PC-3 (cell line): ENCODE results near the gene CEP128. TPM values are rescaled to one million over a fixed set of nuclear protein-coding genes. Genes with fewer than 3 reads are reported as not detected.

Source experiments
- ATAC-seq: fragments of 200-7000 bp; cut with Tn5 transposase; 2 replicates; pipeline ENCODE4 v1.9.1; 2020; ENCODE audit warnings: mild to moderate bottlenecking, moderate library complexity
- BruUV-seq: library from RNA; stranded (reverse); fragments of 400-500 nt; replicated peaks from 2 replicates; lab custom pipeline; 2021; lab: Mats Ljungman, UMichigan
- CTCF ChIA-PET: fragments of 300-600 bp; sonication (Branson Sonifier 250); formaldehyde crosslinking; loops from one replicate; lab custom pipeline; 2022; ENCODE audit warnings: antibody characterized with exemption; lab: Charles Lee
- POLR2A ChIA-PET: fragments of 300-600 bp; sonication (Branson Sonifier 250); formaldehyde crosslinking; loops from one replicate; lab custom pipeline; 2022; ENCODE audit warnings: antibody characterized with exemption; ENCODE audit not compliant: unreplicated experiment; lab: Charles Lee
- DNase-seq: peaks from one replicate; pipeline ENCODE4 v3.0.0-alpha.2; 2015
- H2AFZ ChIP-seq: fragments of 300-600 bp; sonication (generic); 2 replicates; pipeline ENCODE4 v1.6.0; 2016; ENCODE audit warnings: antibody characterized with exemption, low read length
- H3F3A ChIP-seq: fragments of 300-600 bp; sonication (generic); one replicate; pipeline ENCODE4 v1.6.0; 2017; ENCODE audit warnings: antibody characterized with exemption, low read length, control low read depth, mild to moderate bottlenecking; ENCODE audit not compliant: unreplicated experiment
- H3K27ac ChIP-seq: fragments of 300-600 bp; sonication (generic); 2 replicates; pipeline ENCODE4 v1.5.1; 2016; ENCODE audit warnings: mild to moderate bottlenecking, low read length
- H3K27me3 ChIP-seq: fragments of 300-600 bp; sonication (generic); 2 replicates; pipeline ENCODE4 v1.6.1; 2016; ENCODE audit warnings: low read length, mixed read lengths
- H3K36me3 ChIP-seq: fragments of 300-600 bp; sonication (generic); 2 replicates; pipeline ENCODE4 v1.6.1; 2016; ENCODE audit warnings: low read depth, mixed run types, low read length, mixed read lengths
- H3K4me1 ChIP-seq: fragments of 300-600 bp; sonication (generic); 2 replicates; pipeline ENCODE4 v1.5.1; 2016; ENCODE audit warnings: low read length; ENCODE audit not compliant: insufficient read depth
- H3K4me2 ChIP-seq: fragments of 300-600 bp; sonication (generic); 2 replicates; pipeline ENCODE4 v1.6.0; 2016; ENCODE audit warnings: low read length
- H3K4me3 ChIP-seq: fragments of 300-600 bp; sonication (generic); 2 replicates; pipeline ENCODE4 v1.5.1; 2016; ENCODE audit warnings: mild to moderate bottlenecking, low read length, mixed read lengths
- H3K79me2 ChIP-seq: fragments of 300-600 bp; sonication (generic); 2 replicates; pipeline ENCODE4 v1.6.1; 2017; ENCODE audit warnings: low read length, mixed read lengths
- H3K9ac ChIP-seq: fragments of 300-600 bp; sonication (generic); 2 replicates; pipeline ENCODE4 v1.6.0; 2016; ENCODE audit warnings: mild to moderate bottlenecking, low read length
- H3K9me2 ChIP-seq: fragments of 300-600 bp; sonication (generic); replicated peaks from 2 replicates; pipeline ENCODE4 v1.6.1; 2016; ENCODE audit warnings: mixed run types, low read length, mixed read lengths
- H3K9me3 ChIP-seq: fragments of 300-600 bp; sonication (generic); 2 replicates; pipeline ENCODE4 v1.6.1; 2016; ENCODE audit warnings: low read length, mixed read lengths
- H4K20me1 ChIP-seq: fragments of 300-600 bp; sonication (generic); 2 replicates; pipeline ENCODE4 v1.6.1; 2016; ENCODE audit warnings: low read length, mixed read lengths
- CTCF ChIP-seq: fragments of 300-600 bp; sonication (generic); conservative IDR thresholded peaks from 2 replicates; pipeline ENCODE4 v1.5.1; 2017; ENCODE audit warnings: antibody characterized with exemption, low read depth, mild to moderate bottlenecking, low read length
- EZH2 ChIP-seq: fragments of 300-600 bp; sonication (generic); IDR thresholded peaks from one replicate; pipeline ENCODE4 v1.6.1; 2017; ENCODE audit warnings: antibody characterized with exemption, mild to moderate bottlenecking, low read length; ENCODE audit not compliant: unreplicated experiment
- EZH2phosphoT487 ChIP-seq: fragments of 300-600 bp; sonication (generic); IDR thresholded peaks from 2 replicates; pipeline ENCODE4 v1.6.1; 2018; ENCODE audit warnings: mild to moderate bottlenecking, antibody characterized with exemption, low read length, borderline replicate concordance
- intact Hi-C: fragments of 100-400 bp; cut with micrococcal nuclease; formaldehyde crosslinking; loops from 2 replicates; pipeline ENCODE4 v1.9.0; 2023
- total RNA-seq: library from RNA; depleted of rRNA; stranded (reverse); fragments of >200 nt; gene quantifications from 2 replicates; pipeline ENCODE4 v1.2.3, GENCODE V29; 2014

CEP128 gene
- total RNA-seq, 1 experiment from 2014 or later: 11.6 TPM

DNA sequence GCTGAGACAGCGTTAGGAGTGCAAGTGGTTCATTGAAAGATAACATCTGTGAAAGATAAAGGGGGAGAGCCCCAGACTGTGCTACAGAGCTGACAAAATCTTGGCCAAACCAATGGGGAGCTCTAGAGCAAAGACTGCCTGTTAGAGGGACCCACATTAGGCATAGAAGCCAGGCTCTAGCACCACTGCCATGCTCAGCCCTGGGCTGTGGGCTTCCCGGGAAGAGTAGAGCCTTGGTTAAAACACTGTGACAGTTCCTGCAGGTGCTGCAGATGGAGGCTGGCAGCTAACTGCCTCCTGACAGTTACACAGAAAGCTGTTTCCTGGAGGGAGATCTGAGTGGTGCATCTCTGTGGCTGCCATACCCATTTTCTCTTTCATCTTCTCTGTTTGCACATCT is 36.9 kb upstream of the CEP128 start:
- H3K79me2 ChIP-seq: no peaks in the 10 kb centered on the region
- H3K4me1 ChIP-seq: no peaks in the 10 kb centered on the region
- no peak overlapping the region for H3K27ac ChIP-seq
- no peaks in the 10 kb centered on the region for H3K36me3 ChIP-seq
- H3F3A ChIP-seq: no peaks in the 10 kb centered on the region
- DNase-seq (no peak), ATAC-seq (no peak)
- ChIA-PET CTCF (no interaction called here), POLR2A (no interaction called here)
- H4K20me1 ChIP-seq: no peaks in the 10 kb centered on the region
- no peak for TF ChIP-seq CTCF
- no peak for TF ChIP-seq EZH2
- TF ChIP-seq EZH2phosphoT487: no peak
- no TSS peak for BruUV-seq
- no peaks in the 10 kb centered on the region for H3K9me3 ChIP-seq
- no peak overlapping the region for H3K9ac ChIP-seq
- H3K4me3 ChIP-seq: no peak overlapping the region
- intact Hi-C loops: no loop called here
- H3K4me2 ChIP-seq: no peak overlapping the region
- no peaks in the 10 kb centered on the region for H3K9me2 ChIP-seq
- peaks cover 53% of the 10 kb centered on the region for H3K27me3 ChIP-seq
- no peak overlapping the region for H2AFZ ChIP-seq

DNA sequence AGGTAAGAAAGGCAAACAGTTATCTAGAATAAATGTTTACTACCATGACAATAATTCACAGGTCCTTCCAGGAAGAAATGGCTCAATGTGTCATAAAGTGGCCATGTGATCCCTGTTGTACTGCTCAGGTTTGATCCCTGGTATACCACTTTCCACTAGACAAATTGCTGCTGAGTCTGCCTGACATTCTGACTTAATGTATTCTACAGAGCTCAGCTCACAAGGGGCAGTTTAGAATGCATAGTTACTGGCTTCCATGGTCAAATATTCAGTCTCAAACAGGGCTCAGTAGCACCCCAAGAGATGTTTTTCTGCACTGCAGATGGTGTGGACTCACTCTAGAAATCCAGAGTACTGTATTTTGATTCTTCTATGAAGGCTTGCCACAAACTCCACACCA is 35.7 kb upstream of the CEP128 start:
- H3K79me2 ChIP-seq: no peaks in the 10 kb centered on the region
- DNase-seq (no peak), ATAC-seq (no peak)
- intact Hi-C loops: no loop called here
- peaks cover 52% of the 10 kb centered on the region for H3K27me3 ChIP-seq
- H4K20me1 ChIP-seq: no peaks in the 10 kb centered on the region
- no peak overlapping the region for H2AFZ ChIP-seq
- no TSS peak for BruUV-seq
- no peak overlapping the region for H3K9ac ChIP-seq
- no peaks in the 10 kb centered on the region for H3K9me2 ChIP-seq
- no peak overlapping the region for H3K4me3 ChIP-seq
- TF ChIP-seq EZH2: no peak
- no peak for TF ChIP-seq EZH2phosphoT487
- peak; percentile 26; the same call in 1 of the 2 replicates for TF ChIP-seq CTCF
- CTCF ChIA-PET: no interaction called here
- H3K4me1 ChIP-seq: no peaks in the 10 kb centered on the region
- POLR2A ChIA-PET: no interaction called here
- no peak overlapping the region for H3K27ac ChIP-seq
- H3F3A ChIP-seq: no peaks in the 10 kb centered on the region
- no peak overlapping the region for H3K4me2 ChIP-seq
- no peaks in the 10 kb centered on the region for H3K9me3 ChIP-seq
- no peaks in the 10 kb centered on the region for H3K36me3 ChIP-seq

DNA sequence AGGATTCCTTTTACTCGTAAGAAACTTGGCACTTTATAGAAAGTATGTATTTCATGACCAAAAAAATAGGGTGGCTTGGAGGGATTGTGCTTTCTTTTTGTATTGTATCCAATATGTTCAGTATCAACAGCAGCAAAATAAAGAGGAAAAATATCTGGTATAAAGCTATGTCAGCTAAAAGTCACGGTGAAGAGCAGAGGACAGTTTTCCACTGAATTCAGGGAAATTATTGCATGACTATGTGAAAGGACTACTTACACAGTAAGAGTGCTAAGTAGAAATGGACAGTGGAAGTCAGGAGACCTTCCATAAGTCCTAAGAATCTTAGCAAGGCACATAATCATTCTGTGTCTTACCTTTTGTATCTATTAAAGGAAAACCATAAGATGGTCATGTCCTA is 33.1 kb upstream of the CEP128 start:
- no peaks in the 10 kb centered on the region for H3K79me2 ChIP-seq
- peaks cover 52% of the 10 kb centered on the region for H3K27me3 ChIP-seq
- no peak overlapping the region for H3K4me2 ChIP-seq
- H3K4me3 ChIP-seq: no peak overlapping the region
- ChIA-PET POLR2A (no interaction called here), CTCF (no interaction called here)
- H3K4me1 ChIP-seq: no peaks in the 10 kb centered on the region
- H3K36me3 ChIP-seq: no peaks in the 10 kb centered on the region
- no peaks in the 10 kb centered on the region for H3K9me2 ChIP-seq
- DNase-seq (no peak), ATAC-seq (no peak)
- no peak overlapping the region for H2AFZ ChIP-seq
- TF ChIP-seq EZH2 (no peak), CTCF (no peak), EZH2phosphoT487 (no peak)
- H3F3A ChIP-seq: no peaks in the 10 kb centered on the region
- H3K9ac ChIP-seq: no peak overlapping the region
- H4K20me1 ChIP-seq: no peaks in the 10 kb centered on the region
- BruUV-seq: no TSS peak
- H3K27ac ChIP-seq: no peak overlapping the region
- intact Hi-C loops: no loop called here
- H3K9me3 ChIP-seq: no peaks in the 10 kb centered on the region
